HepG2 (cell line): ENCODE results near the gene PIM3. TPM values are rescaled to one million over a fixed set of nuclear protein-coding genes. Genes with fewer than 3 reads are reported as not detected.

Experiments
- CBX5 ChIP-seq: sonication (generic); formaldehyde crosslinking; IDR thresholded peaks from 2 replicates; pipeline ENCODE4 v1.4.0; 2020; ENCODE audit warnings: missing genetic modification reagents, borderline replicate concordance
- CHCHD3 ChIP-seq: sonication (generic); formaldehyde crosslinking; IDR thresholded peaks from 2 replicates; pipeline ENCODE4 v1.8.0; 2022; ENCODE audit warnings: mild to moderate bottlenecking, missing genetic modification reagents, moderate library complexity
- CREM ChIP-seq, 2 experiments: sonication (generic) in 1 of 2; formaldehyde crosslinking in 1 of 2; IDR thresholded peaks; 2 replicates each; pipeline versions ENCODE4 v1.4.0 to v1.6.1; 2016 to 2020; ENCODE audit warnings: antibody characterized with exemption in 1 of 2, mild to moderate bottlenecking in 1 of 2, missing genetic modification reagents in 1 of 2
- KLF6 ChIP-seq: IDR thresholded peaks from 2 replicates; pipeline ENCODE4 v1.8.0; 2016; ENCODE audit warnings: missing biosample characterization, missing genetic modification reagents
- MBNL3 ChIP-seq: fragments of 250-450 bp; sonication (Bioruptor Pico); conservative IDR thresholded peaks from 2 replicates; pipeline ENCODE4 v1.8.0; 2022; ENCODE audit warnings: mild to moderate bottlenecking, inconsistent platforms
- MXD1 ChIP-seq: sonication (generic); formaldehyde crosslinking; IDR thresholded peaks from 2 replicates; pipeline ENCODE4 v1.4.0; 2020; ENCODE audit warnings: mild to moderate bottlenecking, missing genetic modification reagents
- NFKBIZ ChIP-seq: IDR thresholded peaks from 2 replicates; pipeline ENCODE4 v1.6.1; 2018; ENCODE audit warnings: missing genetic modification reagents, missing compliant biosample characterization
- NFYB ChIP-seq: sonication (generic); formaldehyde crosslinking; IDR thresholded peaks from 2 replicates; pipeline ENCODE4 v1.4.0; 2020; ENCODE audit warnings: missing genetic modification reagents
- NR1H2 ChIP-seq: sonication (generic); formaldehyde crosslinking; IDR thresholded peaks from 2 replicates; pipeline ENCODE4 v1.8.1; 2022; ENCODE audit warnings: low read depth, missing genetic modification reagents, borderline replicate concordance
- THAP11 ChIP-seq: IDR thresholded peaks from 2 replicates; pipeline ENCODE4 v1.6.1; 2016; ENCODE audit warnings: missing biosample characterization, missing genetic modification reagents
- ZNF205 ChIP-seq: IDR thresholded peaks from 2 replicates; pipeline ENCODE4 v1.6.1; 2018; ENCODE audit warnings: missing biosample characterization, missing genetic modification reagents
- ZNF331 ChIP-seq: sonication (generic); formaldehyde crosslinking; IDR thresholded peaks from 2 replicates; pipeline ENCODE4 v1.4.0; 2020; ENCODE audit warnings: missing genetic modification reagents
- ZNF619 ChIP-seq: sonication (generic); formaldehyde crosslinking; IDR thresholded peaks from 2 replicates; pipeline ENCODE4 v1.4.0; 2020; ENCODE audit warnings: mild to moderate bottlenecking, missing genetic modification reagents
- ZNF841 ChIP-seq: sonication (generic); formaldehyde crosslinking; IDR thresholded peaks from 2 replicates; pipeline ENCODE4 v1.8.1; 2023; ENCODE audit warnings: missing genetic modification reagents, borderline replicate concordance
- ZSCAN20 ChIP-seq: sonication (generic); formaldehyde crosslinking; IDR thresholded peaks from 2 replicates; pipeline ENCODE4 v1.4.0; 2020; ENCODE audit warnings: missing genetic modification reagents, mild to moderate bottlenecking, borderline replicate concordance
- polyA plus RNA-seq, 8 experiments: library from polyadenylated mRNA; depleted of rRNA in 3 of 8; stranded (reverse) in 7 of 8; unstranded in 1 of 8; fragments of >200 nt; fragmentation: Illumina TruSeq in 4 of 8; extraction: Trizol in 4 of 8; gene quantifications; 2 replicates each; pipeline versions ENCODE4 v1.2.1 to v1.2.3, GENCODE V29; 2011 to 2016; ENCODE audit warnings: low read depth in 4 of 8, missing spikeins in 1 of 8, mixed read lengths in 1 of 8; ENCODE audit not compliant: insufficient read depth in 1 of 8
- total RNA-seq, 5 experiments: library from RNA; depleted of rRNA; stranded (reverse); fragments of >200 nt; fragmentation: Illumina TruSeq; extraction: Trizol; gene quantifications; 2 replicates each; pipeline ENCODE4 v1.2.3, GENCODE V29; 2016; ENCODE audit warnings: low read depth in 1 of 5
- TF ChIP-seq, protein P1 (sequence below): sonication (generic); formaldehyde crosslinking; IDR thresholded peaks from 2 replicates; pipeline ENCODE4 v1.5.0; 2020; ENCODE audit warnings: mild to moderate bottlenecking, missing genetic modification reagents
- TF ChIP-seq, protein P2 (sequence below): sonication (generic); formaldehyde crosslinking; IDR thresholded peaks from 2 replicates; pipeline ENCODE4 v1.4.0; 2020; ENCODE audit warnings: missing genetic modification reagents
- TF ChIP-seq, protein P3 (sequence below): sonication (generic); formaldehyde crosslinking; IDR thresholded peaks from 2 replicates; pipeline ENCODE4 v1.4.0; 2020; ENCODE audit warnings: missing genetic modification reagents
- TF ChIP-seq, protein P4 (sequence below): sonication (generic); formaldehyde crosslinking; IDR thresholded peaks from 2 replicates; pipeline ENCODE4 v1.4.0; 2020; ENCODE audit warnings: missing genetic modification reagents

PIM3 gene
- total and polyA plus RNA-seq, 2 of the 13 experiments (the other 11 are each of a cell fraction or from before 2014, with no cell fraction given): 21.6 to 31.2 TPM

DNA sequence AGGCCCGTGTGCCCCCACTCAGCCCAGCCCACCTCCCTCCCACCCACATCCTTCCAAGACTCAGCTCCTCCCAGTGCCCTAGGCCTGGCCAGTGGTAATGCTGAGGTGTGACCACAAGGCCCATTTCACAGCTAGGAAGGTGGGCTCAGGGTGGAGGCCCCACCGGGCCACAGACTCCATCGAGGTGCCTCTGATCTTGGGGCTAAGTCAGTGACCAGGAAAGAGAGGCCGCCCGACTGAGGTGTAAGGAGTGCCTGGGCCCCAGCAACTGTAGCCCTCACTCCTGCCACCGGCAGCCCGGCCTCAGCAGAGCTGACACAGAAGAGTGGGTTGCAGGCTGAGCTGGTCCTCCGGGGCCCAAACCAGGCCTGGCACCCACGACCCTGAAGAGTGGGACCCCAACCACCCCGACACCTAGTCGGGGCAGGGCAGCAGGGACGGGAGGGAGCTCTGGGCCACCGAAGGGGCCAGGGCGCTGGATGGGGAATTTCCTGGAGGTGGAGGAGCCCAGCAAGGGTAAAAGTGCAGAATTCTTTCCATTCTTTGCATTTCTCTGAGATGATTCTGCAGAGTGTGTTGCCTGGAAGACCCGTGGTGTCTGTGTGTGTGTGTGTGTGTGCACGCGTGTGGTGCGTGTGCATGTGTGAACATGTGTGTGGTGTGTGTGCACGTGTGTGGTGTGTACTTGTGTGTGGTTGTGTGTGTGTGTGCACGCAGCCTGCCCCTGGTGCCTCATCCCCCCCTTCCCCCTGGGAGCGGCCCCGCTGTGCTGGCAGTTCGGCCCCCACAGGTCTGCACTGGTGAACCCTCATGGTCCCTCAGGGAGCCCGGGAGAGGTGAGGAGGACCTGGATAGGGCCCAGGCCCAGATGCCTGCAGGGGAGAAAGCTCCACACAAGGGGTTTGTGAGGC is 8.3 kb upstream of the PIM3 start (continued):
- 0 out of 2 replicates have a peak, but pooled peaks have one; percentile 27 for TF ChIP-seq ZNF331
- TF ChIP-seq NFYB: no peak
- TF ChIP-seq, protein P1, sequence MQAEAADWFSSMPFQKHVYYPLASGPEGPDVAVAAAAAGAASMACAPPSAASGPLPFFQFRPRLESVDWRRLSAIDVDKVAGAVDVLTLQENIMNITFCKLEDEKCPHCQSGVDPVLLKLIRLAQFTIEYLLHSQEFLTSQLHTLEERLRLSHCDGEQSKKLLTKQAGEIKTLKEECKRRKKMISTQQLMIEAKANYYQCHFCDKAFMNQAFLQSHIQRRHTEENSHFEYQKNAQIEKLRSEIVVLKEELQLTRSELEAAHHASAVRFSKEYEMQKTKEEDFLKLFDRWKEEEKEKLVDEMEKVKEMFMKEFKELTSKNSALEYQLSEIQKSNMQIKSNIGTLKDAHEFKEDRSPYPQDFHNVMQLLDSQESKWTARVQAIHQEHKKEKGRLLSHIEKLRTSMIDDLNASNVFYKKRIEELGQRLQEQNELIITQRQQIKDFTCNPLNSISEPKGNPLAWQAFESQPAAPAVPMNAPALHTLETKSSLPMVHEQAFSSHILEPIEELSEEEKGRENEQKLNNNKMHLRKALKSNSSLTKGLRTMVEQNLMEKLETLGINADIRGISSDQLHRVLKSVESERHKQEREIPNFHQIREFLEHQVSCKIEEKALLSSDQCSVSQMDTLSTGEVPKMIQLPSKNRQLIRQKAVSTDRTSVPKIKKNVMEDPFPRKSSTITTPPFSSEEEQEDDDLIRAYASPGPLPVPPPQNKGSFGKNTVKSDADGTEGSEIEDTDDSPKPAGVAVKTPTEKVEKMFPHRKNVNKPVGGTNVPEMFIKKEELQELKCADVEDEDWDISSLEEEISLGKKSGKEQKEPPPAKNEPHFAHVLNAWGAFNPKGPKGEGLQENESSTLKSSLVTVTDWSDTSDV (CRISPR knock-in tag): peak; percentile 16; the same call in 1 of the 2 replicates
- TF ChIP-seq, protein P2, sequence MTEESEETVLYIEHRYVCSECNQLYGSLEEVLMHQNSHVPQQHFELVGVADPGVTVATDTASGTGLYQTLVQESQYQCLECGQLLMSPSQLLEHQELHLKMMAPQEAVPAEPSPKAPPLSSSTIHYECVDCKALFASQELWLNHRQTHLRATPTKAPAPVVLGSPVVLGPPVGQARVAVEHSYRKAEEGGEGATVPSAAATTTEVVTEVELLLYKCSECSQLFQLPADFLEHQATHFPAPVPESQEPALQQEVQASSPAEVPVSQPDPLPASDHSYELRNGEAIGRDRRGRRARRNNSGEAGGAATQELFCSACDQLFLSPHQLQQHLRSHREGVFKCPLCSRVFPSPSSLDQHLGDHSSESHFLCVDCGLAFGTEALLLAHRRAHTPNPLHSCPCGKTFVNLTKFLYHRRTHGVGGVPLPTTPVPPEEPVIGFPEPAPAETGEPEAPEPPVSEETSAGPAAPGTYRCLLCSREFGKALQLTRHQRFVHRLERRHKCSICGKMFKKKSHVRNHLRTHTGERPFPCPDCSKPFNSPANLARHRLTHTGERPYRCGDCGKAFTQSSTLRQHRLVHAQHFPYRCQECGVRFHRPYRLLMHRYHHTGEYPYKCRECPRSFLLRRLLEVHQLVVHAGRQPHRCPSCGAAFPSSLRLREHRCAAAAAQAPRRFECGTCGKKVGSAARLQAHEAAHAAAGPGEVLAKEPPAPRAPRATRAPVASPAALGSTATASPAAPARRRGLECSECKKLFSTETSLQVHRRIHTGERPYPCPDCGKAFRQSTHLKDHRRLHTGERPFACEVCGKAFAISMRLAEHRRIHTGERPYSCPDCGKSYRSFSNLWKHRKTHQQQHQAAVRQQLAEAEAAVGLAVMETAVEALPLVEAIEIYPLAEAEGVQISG (CRISPR knock-in tag): peak; percentile 27; the same call in 1 of the 2 replicates
- 0 out of 2 replicates have a peak, but pooled peaks have one; percentile 44 for TF ChIP-seq KLF6 (CRISPR knock-in tag)
- peak; percentile 31; the same call in 1 of the 2 replicates for TF ChIP-seq ZNF619 (CRISPR knock-in tag)
- peak; percentile 66 for TF ChIP-seq THAP11 (CRISPR knock-in tag)
- TF ChIP-seq NFKBIZ (CRISPR knock-in tag): 0 out of 2 replicates have a peak, but pooled peaks have one; percentile 56
- peak; percentile 24; the same call in 1 of the 2 replicates for TF ChIP-seq ZNF205 (CRISPR knock-in tag)
- no peak for TF ChIP-seq MBNL3 (CRISPR knock-in tag)
- no peak for TF ChIP-seq NR1H2 (CRISPR knock-in tag)
- no peak for TF ChIP-seq CHCHD3 (CRISPR knock-in tag)
- TF ChIP-seq, protein P3, sequence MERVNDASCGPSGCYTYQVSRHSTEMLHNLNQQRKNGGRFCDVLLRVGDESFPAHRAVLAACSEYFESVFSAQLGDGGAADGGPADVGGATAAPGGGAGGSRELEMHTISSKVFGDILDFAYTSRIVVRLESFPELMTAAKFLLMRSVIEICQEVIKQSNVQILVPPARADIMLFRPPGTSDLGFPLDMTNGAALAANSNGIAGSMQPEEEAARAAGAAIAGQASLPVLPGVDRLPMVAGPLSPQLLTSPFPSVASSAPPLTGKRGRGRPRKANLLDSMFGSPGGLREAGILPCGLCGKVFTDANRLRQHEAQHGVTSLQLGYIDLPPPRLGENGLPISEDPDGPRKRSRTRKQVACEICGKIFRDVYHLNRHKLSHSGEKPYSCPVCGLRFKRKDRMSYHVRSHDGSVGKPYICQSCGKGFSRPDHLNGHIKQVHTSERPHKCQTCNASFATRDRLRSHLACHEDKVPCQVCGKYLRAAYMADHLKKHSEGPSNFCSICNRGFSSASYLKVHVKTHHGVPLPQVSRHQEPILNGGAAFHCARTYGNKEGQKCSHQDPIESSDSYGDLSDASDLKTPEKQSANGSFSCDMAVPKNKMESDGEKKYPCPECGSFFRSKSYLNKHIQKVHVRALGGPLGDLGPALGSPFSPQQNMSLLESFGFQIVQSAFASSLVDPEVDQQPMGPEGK (CRISPR knock-in tag): peak; percentile 84
- TF ChIP-seq ZSCAN20 (CRISPR knock-in tag): no peak
- TF ChIP-seq MXD1: peak; percentile 58; the same call in 1 of the 2 replicates
- TF ChIP-seq CBX5 (CRISPR knock-in tag): peak; percentile 70; the same call in 1 of the 2 replicates
- no peak for TF ChIP-seq ZNF841 (CRISPR knock-in tag)
- peak; percentile 60; the same call in 1 of the 2 replicates for TF ChIP-seq CREM (IDR thresholded peaks at IDR 0.05)
- no peak for TF ChIP-seq CREM (CRISPR knock-in tag; IDR thresholded peaks at IDR 0.05)
- TF ChIP-seq, protein P4, sequence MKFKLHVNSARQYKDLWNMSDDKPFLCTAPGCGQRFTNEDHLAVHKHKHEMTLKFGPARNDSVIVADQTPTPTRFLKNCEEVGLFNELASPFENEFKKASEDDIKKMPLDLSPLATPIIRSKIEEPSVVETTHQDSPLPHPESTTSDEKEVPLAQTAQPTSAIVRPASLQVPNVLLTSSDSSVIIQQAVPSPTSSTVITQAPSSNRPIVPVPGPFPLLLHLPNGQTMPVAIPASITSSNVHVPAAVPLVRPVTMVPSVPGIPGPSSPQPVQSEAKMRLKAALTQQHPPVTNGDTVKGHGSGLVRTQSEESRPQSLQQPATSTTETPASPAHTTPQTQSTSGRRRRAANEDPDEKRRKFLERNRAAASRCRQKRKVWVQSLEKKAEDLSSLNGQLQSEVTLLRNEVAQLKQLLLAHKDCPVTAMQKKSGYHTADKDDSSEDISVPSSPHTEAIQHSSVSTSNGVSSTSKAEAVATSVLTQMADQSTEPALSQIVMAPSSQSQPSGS: peak; percentile 88; the same call in 1 of the 2 replicates
